ENCODE measurements around the gene CFAP46.

DNA sequence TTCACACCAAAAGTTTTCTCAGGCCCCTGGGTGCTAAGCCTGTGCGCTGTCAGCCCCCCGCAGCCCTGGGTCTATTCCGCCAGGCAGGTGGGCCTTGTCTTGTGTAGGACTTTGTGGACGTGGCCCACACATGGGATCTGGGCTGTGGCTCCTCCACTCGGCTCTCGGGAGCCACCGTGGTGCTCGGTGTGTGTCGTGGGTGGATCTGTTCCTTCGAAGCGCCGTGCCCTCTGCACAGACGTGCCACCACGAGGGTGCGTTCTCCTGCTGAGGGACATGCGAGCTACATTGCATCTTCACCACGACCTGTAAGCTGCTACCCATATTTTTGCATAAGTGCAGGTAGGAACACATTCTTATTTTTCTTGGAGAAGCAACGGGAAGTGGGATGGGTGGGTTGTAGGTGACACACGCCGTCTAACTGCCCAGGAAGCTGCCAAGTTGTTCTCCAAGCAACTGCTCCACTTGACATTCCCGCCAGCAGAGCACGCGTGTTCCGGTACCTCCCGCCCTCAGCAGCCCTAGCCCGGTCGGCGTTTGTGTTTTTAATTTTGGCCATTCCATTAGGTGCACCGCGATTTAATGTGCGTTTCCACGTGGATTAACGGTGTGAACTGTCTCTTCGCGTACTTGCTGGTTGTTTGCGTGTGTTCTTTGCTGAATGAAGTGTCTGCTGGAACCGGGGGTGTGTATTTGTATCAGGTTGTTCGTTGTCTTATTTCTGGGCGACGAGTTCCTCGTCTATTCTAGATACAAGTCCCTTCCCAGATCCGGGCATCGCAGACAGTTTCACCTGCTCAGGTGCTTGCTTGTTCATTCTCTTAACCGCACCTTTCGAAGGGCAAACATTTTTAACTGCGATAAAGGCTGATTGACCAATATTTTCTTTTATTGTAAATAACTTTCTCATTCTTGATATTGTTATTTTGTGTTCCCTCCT lies 47.4 kb upstream of the CFAP46 start:
- TF ChIP-seq, protein P1, sequence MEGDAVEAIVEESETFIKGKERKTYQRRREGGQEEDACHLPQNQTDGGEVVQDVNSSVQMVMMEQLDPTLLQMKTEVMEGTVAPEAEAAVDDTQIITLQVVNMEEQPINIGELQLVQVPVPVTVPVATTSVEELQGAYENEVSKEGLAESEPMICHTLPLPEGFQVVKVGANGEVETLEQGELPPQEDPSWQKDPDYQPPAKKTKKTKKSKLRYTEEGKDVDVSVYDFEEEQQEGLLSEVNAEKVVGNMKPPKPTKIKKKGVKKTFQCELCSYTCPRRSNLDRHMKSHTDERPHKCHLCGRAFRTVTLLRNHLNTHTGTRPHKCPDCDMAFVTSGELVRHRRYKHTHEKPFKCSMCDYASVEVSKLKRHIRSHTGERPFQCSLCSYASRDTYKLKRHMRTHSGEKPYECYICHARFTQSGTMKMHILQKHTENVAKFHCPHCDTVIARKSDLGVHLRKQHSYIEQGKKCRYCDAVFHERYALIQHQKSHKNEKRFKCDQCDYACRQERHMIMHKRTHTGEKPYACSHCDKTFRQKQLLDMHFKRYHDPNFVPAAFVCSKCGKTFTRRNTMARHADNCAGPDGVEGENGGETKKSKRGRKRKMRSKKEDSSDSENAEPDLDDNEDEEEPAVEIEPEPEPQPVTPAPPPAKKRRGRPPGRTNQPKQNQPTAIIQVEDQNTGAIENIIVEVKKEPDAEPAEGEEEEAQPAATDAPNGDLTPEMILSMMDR (conservative IDR thresholded peaks at IDR 0.05; ENCODE audit: low read length) = no peak
- TF ChIP-seq EZH2phosphoT487 (IDR thresholded peaks at IDR 0.05; ENCODE audit: borderline replicate concordance, low read depth, low read length) = no peak
